H1 (cell line): ENCODE measurements around the gene FBLN5. TPM values are rescaled to one million over a fixed set of nuclear protein-coding genes. Genes with fewer than 3 reads are reported as not detected.
A peak's percentile ranks its signal among the peaks of the same experiment; 100 is the strongest.

Experiments used
- CTCF ChIA-PET: fragments of 300-600 bp; sonication (Branson Sonifier 250); formaldehyde crosslinking; loops from one replicate; lab custom pipeline; 2021; ENCODE audit not compliant: partially characterized antibody; lab: Charles Lee
- POLR2A ChIA-PET: fragments of 300-600 bp; sonication (Branson Sonifier 250); formaldehyde crosslinking; loops from one replicate; lab custom pipeline; 2021; ENCODE audit warnings: inconsistent platforms; ENCODE audit not compliant: partially characterized antibody; lab: Charles Lee
- DNase-seq, 2 experiments: peaks; one replicate each; pipeline versions ENCODE4 v3.0.0 to v3.0.0-alpha.2; 2010 to 2022; ENCODE audit warnings: low spot score in 2 of 2, low read depth in 1 of 2, mixed read lengths in 1 of 2
- FAIRE-seq: peaks from 2 replicates; lab custom pipeline; 2011; peaks lifted over from hg19 to GRCh38; lab: Jason Lieb, UNC
- H2AFZ ChIP-seq: 2 replicates; pipeline ENCODE4 v1.8.1; 2012; ENCODE audit warnings: low read length, inconsistent platforms
- H2AK5ac ChIP-seq: 2 replicates; pipeline ENCODE4 v1.6.1; 2013; ENCODE audit warnings: low read depth, low read length
- H2BK120ac ChIP-seq: replicated peaks from 2 replicates; pipeline ENCODE3; 2013; ENCODE audit warnings: low read depth, low read length, inconsistent platforms
- H2BK12ac ChIP-seq: 2 replicates; pipeline ENCODE4 v1.6.1; 2013; ENCODE audit warnings: low read depth, low read length
- H2BK15ac ChIP-seq: 2 replicates; pipeline ENCODE4 v1.6.1; 2013; ENCODE audit warnings: low read length
- H2BK20ac ChIP-seq: 2 replicates; pipeline ENCODE4 v1.6.1; 2013; ENCODE audit warnings: low read length
- H2BK5ac ChIP-seq: 2 replicates; pipeline ENCODE4 v1.6.1; 2013; ENCODE audit warnings: low read depth, low read length
- H3K14ac ChIP-seq: 2 replicates; pipeline ENCODE4 v1.6.1; 2013; ENCODE audit warnings: inconsistent platforms; ENCODE audit not compliant: insufficient read length
- H3K18ac ChIP-seq: 2 replicates; pipeline ENCODE4 v1.6.1; 2013; ENCODE audit warnings: low read length; ENCODE audit errors: extremely low read depth
- H3K23ac ChIP-seq: 2 replicates; pipeline ENCODE4 v1.6.1; 2013; ENCODE audit warnings: inconsistent platforms; ENCODE audit not compliant: insufficient read length
- H3K23me2 ChIP-seq: 2 replicates; pipeline ENCODE4 v1.6.1; 2013; ENCODE audit warnings: low read depth, low read length
- H3K27ac ChIP-seq: 2 replicates; pipeline ENCODE4 v1.6.1; 2011; ENCODE audit warnings: low read depth, low read length, inconsistent platforms
- H3K27me3 ChIP-seq, 4 experiments: replicated peaks in 1 of 4; 1 replicate in 1 of 4; 2 replicates in 3 of 4; pipeline versions ENCODE4 v1.6.1 to v1.8.1; 2011 to 2013; ENCODE audit warnings: low read length in 3 of 4, mild to moderate bottlenecking in 3 of 4, inconsistent platforms in 2 of 4, mixed read lengths in 2 of 4, moderate library complexity in 1 of 4; ENCODE audit not compliant: control insufficient read depth in 3 of 4, insufficient read depth in 3 of 4; ENCODE audit errors: extremely low read depth in 1 of 4
- H3K36me3 ChIP-seq, 4 experiments: 2 replicates each; pipeline versions ENCODE4 v1.6.1 to v1.8.1; 2011 to 2013; ENCODE audit warnings: mild to moderate bottlenecking in 4 of 4, low read length in 3 of 4, moderate library complexity in 2 of 4, control low read depth in 1 of 4, inconsistent platforms in 1 of 4; ENCODE audit not compliant: insufficient read depth in 4 of 4, control insufficient read depth in 2 of 4
- H3K4ac ChIP-seq: replicated peaks from 2 replicates; pipeline ENCODE3; 2013; ENCODE audit warnings: low read length, low read depth, mixed read lengths, inconsistent platforms; ENCODE audit not compliant: insufficient read length
- H3K4me1 ChIP-seq, 4 experiments: replicated peaks in 1 of 4; 1 replicate in 1 of 4; 2 replicates in 3 of 4; pipeline versions ENCODE4 v1.6.1 to v1.8.1; 2011 to 2013; ENCODE audit warnings: low read length in 3 of 4, inconsistent platforms in 2 of 4, mixed read lengths in 1 of 4; ENCODE audit not compliant: insufficient read depth in 4 of 4, control insufficient read depth in 3 of 4
- H3K4me2 ChIP-seq, 2 experiments: 2 replicates each; pipeline versions ENCODE4 v1.6.1 to v1.8.1; 2011 to 2013; ENCODE audit warnings: low read depth in 2 of 2, low read length in 2 of 2, control low read depth in 1 of 2, inconsistent platforms in 1 of 2, mild to moderate bottlenecking in 1 of 2; ENCODE audit not compliant: insufficient read depth in 1 of 2
- H3K4me3 ChIP-seq, 4 experiments: fragments of 200-600, 300-600 bp in 1 of 4; sonication (generic), shearing (Covaris generic), sonication (Bioruptor Twin) in 1 of 4; 2 replicates each; pipeline versions ENCODE4 v1.5.1 to v1.8.1; 2011 to 2016; ENCODE audit warnings: low read length in 4 of 4, low read depth in 3 of 4, control low read depth in 2 of 4, inconsistent platforms in 2 of 4, mild to moderate bottlenecking in 2 of 4, mixed read lengths in 1 of 4, moderate library complexity in 1 of 4; ENCODE audit not compliant: insufficient read depth in 2 of 4; ENCODE audit errors: extremely low read depth in 1 of 4
- H3K56ac ChIP-seq: replicated peaks from 2 replicates; pipeline ENCODE3; 2013; ENCODE audit warnings: low read depth, mild to moderate bottlenecking, mixed read lengths, low read length, inconsistent platforms; ENCODE audit not compliant: insufficient read length
- H3K79me1 ChIP-seq: 2 replicates; pipeline ENCODE4 v1.6.1; 2013; ENCODE audit warnings: low read depth, low read length, control low read depth
- H3K79me2 ChIP-seq, 2 experiments: 2 replicates each; pipeline versions ENCODE4 v1.6.1 to v1.8.1; 2012 to 2013; ENCODE audit warnings: low read length in 2 of 2, mild to moderate bottlenecking in 2 of 2, inconsistent platforms in 1 of 2; ENCODE audit not compliant: insufficient read depth in 2 of 2, control insufficient read depth in 1 of 2
- H3K9ac ChIP-seq, 4 experiments: replicated peaks in 1 of 4; 1 replicate in 1 of 4; 2 replicates in 3 of 4; pipeline versions ENCODE4 v1.6.1 to v1.8.1; 2011 to 2013; ENCODE audit warnings: low read depth in 3 of 4, low read length in 3 of 4, control low read depth in 2 of 4, mild to moderate bottlenecking in 2 of 4, moderate library complexity in 2 of 4, inconsistent platforms in 1 of 4; ENCODE audit errors: extremely low read depth in 1 of 4
- H3K9me3 ChIP-seq, 2 experiments: 2 replicates each; pipeline versions ENCODE4 v1.6.1 to v1.8.1; 2012 to 2013; ENCODE audit warnings: mild to moderate bottlenecking in 2 of 2, moderate library complexity in 2 of 2, control low read depth in 1 of 2, inconsistent platforms in 1 of 2, low read depth in 1 of 2, low read length in 1 of 2, mixed read lengths in 1 of 2; ENCODE audit not compliant: insufficient read depth in 2 of 2
- H4K20me1 ChIP-seq, 2 experiments: replicated peaks in 1 of 2; 2 replicates each; pipeline versions ENCODE3 to v1.8.1; 2011 to 2013; ENCODE audit warnings: inconsistent platforms in 2 of 2, low read length in 2 of 2, mild to moderate bottlenecking in 1 of 2; ENCODE audit not compliant: insufficient read depth in 2 of 2, control insufficient read depth in 1 of 2
- H4K5ac ChIP-seq: 2 replicates; pipeline ENCODE4 v1.6.1; 2013; ENCODE audit warnings: low read length, low read depth, mixed read lengths, inconsistent platforms; ENCODE audit not compliant: insufficient read length
- H4K8ac ChIP-seq: 2 replicates; pipeline ENCODE4 v1.8.0; 2013; ENCODE audit warnings: mild to moderate bottlenecking, moderate library complexity, low read length, inconsistent platforms; ENCODE audit not compliant: insufficient read depth; ENCODE audit errors: extremely low read depth
- H4K91ac ChIP-seq: replicated peaks from 2 replicates; pipeline ENCODE3; 2013; ENCODE audit warnings: low read length, mixed read lengths, inconsistent platforms; ENCODE audit not compliant: insufficient read length
- KDM1A ChIP-seq: fragments of 200-600, 300-600 bp; sonication (generic); IDR thresholded peaks from 2 replicates; pipeline ENCODE4 v1.7.1; 2016; ENCODE audit warnings: mild to moderate bottlenecking, low read length, borderline replicate concordance
- TAF7 ChIP-seq: optimal IDR thresholded peaks from 2 replicates; pipeline ENCODE3; 2011; ENCODE audit warnings: low read depth, mild to moderate bottlenecking, inconsistent platforms, low read length, moderate library complexity, borderline replicate concordance
- WGBS, 2 experiments: shearing (Covaris generic) in 1 of 2; methylation state at CpG; one replicate each; pipeline versions ENCODE4 v1.1.6 to v1.1.7; 2013 to 2015; ENCODE audit warnings: low lambda C conversion rate in 2 of 2, mixed read lengths in 2 of 2, inconsistent platforms in 1 of 2, low coverage in 1 of 2, missing lambda C conversion rate in 1 of 2; ENCODE audit not compliant: insufficient replicate concordance in 2 of 2, insufficient coverage in 1 of 2, insufficient read length in 1 of 2; ENCODE audit errors: extremely low coverage in 1 of 2, missing lambda C conversion rate in 1 of 2; 5-methylcytosine and 5-hydroxymethylcytosine counted together
- polyA plus RNA-seq, 7 experiments: library from polyadenylated mRNA; depleted of rRNA in 3 of 7; stranded (reverse) in 5 of 7; unstranded in 2 of 7; fragments of >200 nt in 5 of 7; fragments of 200-250 nt in 2 of 7; gene quantifications; 1 replicate in 5 of 7; 2 replicates in 1 of 7; 4 replicates in 1 of 7; pipeline versions ENCODE4 v1.2.1 to v1.2.3, GENCODE V29; 2011 to 2013; ENCODE audit warnings: missing spikeins in 2 of 7, mixed read lengths in 2 of 7
- total RNA-seq: library from RNA; stranded (reverse); fragmentation: NEBNext Ultra II Directional; extraction: Animal tissue kit (Norgen Biotek cat#: 25700); gene quantifications from 2 replicates; pipeline ENCODE4 v1.2.1, GENCODE V29; 2021

The FBLN5 gene
- total and polyA plus RNA-seq, 2 of the 8 experiments (the other 6 are each of a cell fraction or from before 2014, with no cell fraction given) = 0.88 to 3.5 TPM

DNA sequence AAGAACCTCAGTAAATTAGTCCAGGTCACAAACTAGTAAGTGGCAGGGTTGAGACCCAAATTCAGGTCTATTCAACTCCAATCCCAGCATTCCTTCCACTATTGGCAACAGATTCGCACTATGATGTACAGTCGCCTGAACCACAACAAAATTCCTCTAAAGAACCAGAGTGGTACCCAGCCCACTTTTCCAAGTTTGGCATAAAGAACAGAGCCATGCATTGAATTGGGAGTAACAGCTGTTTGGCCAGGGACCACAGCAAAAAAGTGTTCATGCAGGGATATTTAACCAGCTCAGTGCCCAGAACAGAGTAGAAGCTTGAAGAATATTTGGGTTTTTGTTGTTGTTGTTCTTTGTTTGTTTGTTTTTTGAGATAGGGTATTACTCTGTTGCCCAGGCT lies 89.9 kb downstream of the FBLN5 start:
- Histone ChIP-seq H3K9ac (no peak overlapping the region), H2BK15ac (no peak overlapping the region), H2BK120ac (no peak overlapping the region), H3K18ac (no peak overlapping the region), H2AK5ac (no peak overlapping the region), H3K27ac (no peak overlapping the region), H3K4me2 (no peak overlapping the region), H4K91ac (no peak overlapping the region), H3K4me1 (peaks cover 4 to 14% (median 9%) of the 10 kb centered on the region in 4 experiments; a peak in 6 of 7 replicates), H2BK12ac (no peak overlapping the region), H3K79me2 (no peaks in the 10 kb centered on the region), H4K8ac (no peak overlapping the region), H3K14ac (no peak overlapping the region), H3K56ac (no peak overlapping the region), H2BK20ac (no peak overlapping the region), H4K5ac (no peak overlapping the region), H3K27me3 (no peaks in the 10 kb centered on the region), H4K20me1 (no peaks in the 10 kb centered on the region), H3K9me3 (no peaks in the 10 kb centered on the region), H3K23me2 (no peaks in the 10 kb centered on the region), H2BK5ac (no peak overlapping the region), H3K4me3 (no peak overlapping the region), H3K23ac (no peak overlapping the region), H2AFZ (no peak overlapping the region), H3K79me1 (no peaks in the 10 kb centered on the region), H3K36me3 (no peaks in the 10 kb centered on the region), H3K4ac (no peak overlapping the region)
- FAIRE-seq = no peak
- TF ChIP-seq KDM1A (0 out of 2 replicates have a peak, but pooled peaks have one; percentile 23), TAF7 (no peak)
- ChIA-PET CTCF (interaction anchor here (1.0 to 1.8 kb wide), 2 partner anchors 87 to 107 kb away, joined by 3 to 4 read pairs; no protein-coding TSS in a partner anchor), POLR2A (no interaction called here)
- WGBS, 2 experiments = 85% methylated on average over 2 of the region's 2 CpGs; no CpG with 5 or more reads in 1 of the 2 experiments
- DNase-seq = no peak
